Left colon (tissue), 2 donors: Measurements from ENCODE around the gene GPC6. TPM values are rescaled to one million over a fixed set of nuclear protein-coding genes. Genes with fewer than 3 reads are reported as not detected.

Source experiments
- ATAC-seq: fragments of 200-7000 bp; cut with Tn5 transposase; one replicate; pipeline ENCODE4 v1.9.1; 2020; ENCODE audit warnings: mild to moderate bottlenecking, moderate library complexity
- DNase-seq, 2 donors: peaks; one replicate each; pipeline ENCODE4 v3.0.0-alpha.2; 2020
- intact Hi-C, 2 donors: fragments of 100-400 bp; cut with DNase I in 1 of 2; cut with micrococcal nuclease in 1 of 2; formaldehyde crosslinking; loops; one replicate each; pipeline versions ENCODE4 v1.11.2 to v1.14.0; 2022; cut with DNase I, micrococcal nuclease
- total RNA-seq, 2 donors: library from RNA; stranded (reverse); fragmentation: NEBNext Ultra II Directional; extraction: Animal tissue kit (Norgen Biotek cat#: 25700); gene quantifications; one replicate each; pipeline ENCODE4 v1.2.1, GENCODE V29; 2021
- donor health status: DM: no; HTN: no; CAD: no.
- donor health status: DM: yes; HTN: yes; CAD: no.

Gene GPC6
- total RNA-seq, 2 donors from 2014 or later = 2.5 to 5.2 TPM

DNA sequence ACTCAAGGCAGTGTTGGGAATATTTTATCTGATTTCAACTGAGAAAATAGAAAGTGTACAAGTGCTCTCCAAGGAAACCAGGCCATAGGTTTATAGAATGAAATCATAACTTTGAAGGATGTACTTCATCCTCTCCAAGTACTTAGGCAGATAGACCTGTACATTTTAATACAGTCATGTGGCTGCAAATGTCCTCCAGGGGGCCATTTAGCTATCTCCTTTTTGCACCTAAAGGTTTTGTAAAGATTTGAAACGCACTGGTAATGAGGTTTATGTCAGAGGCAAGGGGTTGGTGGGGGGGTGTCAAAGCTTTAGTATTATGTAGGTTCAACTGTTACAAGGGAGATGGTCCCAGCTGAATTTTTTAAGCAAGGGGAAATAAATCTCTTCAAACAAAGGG is 888.4 kb downstream of the GPC6 start:
- no peak for DNase-seq
- intact Hi-C loops = no loop called here
- ATAC-seq = no peak

- ATAC-seq (peak; percentile 94), DNase-seq (peak; percentile 64 to 66)
- intact Hi-C loops = no loop called here
Observed at GRCh38 chr13:94119360-94119936, 892.8 kb downstream of the GPC6 start.

- no peak for DNase-seq
- ATAC-seq = no peak
- intact Hi-C loops = no loop called here
Observed at GRCh38 chr13:94120878-94121277, 894.3 kb downstream of the GPC6 start.

GRCh38 chr13:94121686-94122085 is 895.1 kb downstream of the GPC6 start:
- DNase-seq = no peak
- intact Hi-C loops = no loop called here
- ATAC-seq = no peak

DNA sequence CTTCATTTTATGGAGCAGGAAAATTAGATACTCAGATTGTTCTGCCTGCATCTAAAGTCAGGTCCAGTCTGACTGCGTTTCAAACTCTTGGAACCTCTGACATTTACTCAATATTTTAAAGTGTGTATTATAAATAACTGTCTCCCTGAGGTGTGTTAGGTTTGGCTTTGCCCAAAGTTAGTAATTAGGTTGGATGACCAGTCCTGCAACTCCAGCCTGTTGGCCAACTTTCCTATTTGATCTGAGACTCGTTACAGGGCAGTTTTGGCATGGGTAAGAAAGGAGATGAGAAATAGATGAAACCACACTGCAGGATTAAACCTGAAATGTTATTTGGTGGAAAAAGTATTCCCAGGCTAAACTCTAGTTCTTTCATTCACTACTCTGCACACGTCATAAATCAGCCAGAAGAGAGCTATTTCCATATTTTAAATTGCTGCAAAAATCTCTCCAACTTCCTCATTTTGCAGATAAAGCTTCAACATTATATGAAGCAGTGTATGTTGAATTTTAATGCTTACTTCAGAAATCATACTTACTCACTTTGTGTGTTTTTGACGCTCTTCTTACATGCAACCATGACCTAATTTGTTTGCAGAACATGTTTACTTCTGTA is 895.8 kb downstream of the GPC6 start:
- DNase-seq (no peak), ATAC-seq (no peak)
- intact Hi-C loops = no loop called here

- ATAC-seq (no peak), DNase-seq (no peak)
- intact Hi-C loops = no loop called here
Observed at GRCh38 chr13:94123557-94123956, 897.0 kb downstream of the GPC6 start.

DNA sequence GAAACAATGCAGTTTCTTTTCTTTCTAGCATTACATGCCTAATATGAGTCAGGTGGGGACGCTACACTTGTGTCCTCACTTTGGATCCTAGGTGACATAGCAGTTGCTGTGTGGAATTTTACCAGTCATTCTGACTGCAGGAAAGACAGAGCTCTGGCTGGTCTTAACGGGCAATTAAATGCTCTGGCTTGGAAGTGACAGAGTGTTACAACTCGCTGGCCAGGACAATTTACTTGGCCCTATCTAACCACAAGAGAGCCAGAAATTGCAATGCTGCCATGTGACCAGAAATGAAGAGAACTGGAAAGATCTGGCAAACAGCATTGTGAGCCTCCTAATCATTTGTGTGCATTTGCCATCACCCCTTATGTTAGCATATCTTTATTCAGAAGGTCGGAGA is 901.8 kb downstream of the GPC6 start:
- DNase-seq (no peak), ATAC-seq (no peak)
- intact Hi-C loops = no loop called here

- DNase-seq = no peak
- intact Hi-C loops = no loop called here
- ATAC-seq = no peak
Observed at GRCh38 chr13:94129490-94129894, 902.9 kb downstream of the GPC6 start.

DNA sequence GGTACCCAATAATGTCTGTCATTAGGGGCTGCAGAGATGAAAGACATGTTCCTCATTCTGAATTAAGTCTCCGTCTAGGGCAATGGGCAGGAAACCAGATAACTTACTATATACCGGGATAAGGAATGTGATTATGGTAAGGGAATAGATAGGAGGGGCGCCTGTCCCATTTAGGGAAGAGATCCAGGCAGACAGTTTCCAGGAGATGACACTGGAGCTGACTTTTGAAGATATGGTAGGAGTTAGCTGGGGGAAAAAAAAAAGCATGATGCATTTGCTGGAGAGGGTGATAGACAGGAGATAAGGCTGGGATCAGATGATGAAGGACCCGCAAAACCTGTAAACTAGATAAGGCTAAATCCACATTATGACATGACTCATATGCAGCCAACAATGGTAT is 912.2 kb downstream of the GPC6 start:
- DNase-seq = no peak
- intact Hi-C loops = no loop called here
- no peak for ATAC-seq

GRCh38 chr13:94139393-94139995 is 912.9 kb downstream of the GPC6 start:
- intact Hi-C loops = no loop called here
- no peak for ATAC-seq
- no peak for DNase-seq

DNA sequence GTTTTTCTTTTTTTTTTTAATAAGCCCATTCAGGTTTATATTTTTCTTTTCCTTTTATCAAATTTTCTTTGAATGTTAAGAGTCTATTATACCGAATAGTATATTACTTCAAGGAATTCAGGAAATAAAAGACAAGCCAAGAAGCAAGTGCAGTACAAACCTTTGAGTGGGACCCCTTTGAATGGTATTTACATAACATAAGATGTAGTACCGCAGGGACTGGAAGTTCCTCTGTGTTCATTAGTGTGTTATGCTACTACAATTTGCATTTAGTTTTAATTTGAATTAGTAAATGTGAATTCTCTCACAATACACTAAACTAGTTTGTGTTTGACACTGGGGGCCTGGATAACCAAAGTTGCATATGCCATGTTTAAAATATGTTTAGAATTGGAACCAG is 913.4 kb downstream of the GPC6 start:
- DNase-seq (no peak), ATAC-seq (no peak)
- intact Hi-C loops = no loop called here

DNA sequence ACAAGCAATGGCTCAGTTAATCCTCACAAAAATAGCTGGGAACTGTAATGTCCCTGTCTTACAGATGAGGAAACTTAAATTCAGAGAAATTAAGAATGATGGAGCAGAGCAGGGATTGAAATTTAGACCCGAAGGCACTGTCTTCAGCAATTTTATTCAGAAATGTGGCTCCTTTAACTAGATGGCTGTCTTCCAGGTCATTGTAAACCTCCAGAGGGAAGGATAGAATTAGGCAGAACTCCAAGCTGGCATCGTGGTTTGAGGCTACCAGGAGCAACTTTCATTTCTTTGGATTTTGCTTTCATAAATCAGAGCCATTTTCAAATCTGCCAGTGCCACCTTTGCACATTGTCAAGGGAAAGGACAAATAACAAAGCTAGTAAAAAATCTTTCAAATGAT is 913.9 kb downstream of the GPC6 start:
- no peak for DNase-seq
- no peak for ATAC-seq
- intact Hi-C loops = no loop called here

DNA sequence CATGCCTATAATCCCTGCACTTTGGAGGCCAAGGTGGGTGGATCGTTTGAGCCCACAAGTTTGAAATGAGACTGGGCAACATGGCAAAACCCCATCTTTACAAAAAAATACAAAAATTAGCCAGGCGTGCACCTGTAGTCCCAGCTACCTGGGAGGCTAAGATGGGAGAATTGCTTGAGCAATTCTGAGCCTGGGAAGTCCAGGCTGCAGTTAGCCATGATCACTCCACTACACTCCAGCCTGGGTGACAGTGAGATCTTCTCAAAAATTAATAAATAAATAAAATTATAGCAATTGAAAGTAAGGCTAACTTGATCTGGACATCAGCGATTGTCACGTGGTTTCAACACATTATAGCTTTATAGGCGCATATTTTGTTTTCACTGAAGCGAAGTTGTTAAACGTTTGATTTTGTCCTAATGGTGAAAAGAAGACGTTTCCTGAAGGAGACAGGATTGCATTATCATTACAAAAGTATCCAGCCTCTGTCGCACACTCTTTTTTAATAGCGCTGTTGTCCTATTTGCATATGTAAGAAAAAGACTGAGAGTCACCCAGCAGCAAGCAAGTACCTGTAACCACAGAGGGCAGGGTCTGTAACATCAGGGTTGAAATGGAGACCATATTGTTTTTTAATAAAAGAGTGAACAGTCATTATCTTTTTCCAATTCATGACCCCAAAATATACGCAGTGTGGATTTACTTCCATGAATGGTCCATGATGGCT is 917.2 kb downstream of the GPC6 start:
- ATAC-seq (no peak), DNase-seq (no peak)
- intact Hi-C loops = no loop called here

GRCh38 chr13:94145966-94146365 is 919.4 kb downstream of the GPC6 start:
- ATAC-seq (no peak), DNase-seq (no peak)
- intact Hi-C loops = no loop called here

GRCh38 chr13:94153586-94153985 is 927.0 kb downstream of the GPC6 start:
- DNase-seq = no peak
- no peak for ATAC-seq
- intact Hi-C loops = no loop called here

DNA sequence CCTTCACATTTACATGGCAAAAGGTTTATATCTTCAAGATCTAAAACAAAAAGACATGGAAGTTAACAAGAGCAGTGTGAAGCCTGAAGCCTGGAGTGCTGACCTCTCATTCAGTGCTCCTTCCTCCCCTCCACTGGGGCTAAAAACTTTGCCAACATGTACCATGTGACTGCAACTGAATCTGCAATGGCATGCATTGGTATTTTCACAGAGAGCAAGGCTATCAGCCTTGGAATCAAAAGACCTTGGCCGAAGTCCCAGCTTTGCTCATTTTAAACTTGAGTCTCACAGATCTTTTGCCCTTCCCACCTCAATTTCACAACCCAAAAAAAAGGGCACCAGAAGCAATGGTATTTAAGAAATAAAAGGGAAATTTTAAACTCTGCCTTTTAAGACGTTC is 927.8 kb downstream of the GPC6 start:
- intact Hi-C loops = no loop called here
- DNase-seq = no peak
- ATAC-seq = no peak

DNA sequence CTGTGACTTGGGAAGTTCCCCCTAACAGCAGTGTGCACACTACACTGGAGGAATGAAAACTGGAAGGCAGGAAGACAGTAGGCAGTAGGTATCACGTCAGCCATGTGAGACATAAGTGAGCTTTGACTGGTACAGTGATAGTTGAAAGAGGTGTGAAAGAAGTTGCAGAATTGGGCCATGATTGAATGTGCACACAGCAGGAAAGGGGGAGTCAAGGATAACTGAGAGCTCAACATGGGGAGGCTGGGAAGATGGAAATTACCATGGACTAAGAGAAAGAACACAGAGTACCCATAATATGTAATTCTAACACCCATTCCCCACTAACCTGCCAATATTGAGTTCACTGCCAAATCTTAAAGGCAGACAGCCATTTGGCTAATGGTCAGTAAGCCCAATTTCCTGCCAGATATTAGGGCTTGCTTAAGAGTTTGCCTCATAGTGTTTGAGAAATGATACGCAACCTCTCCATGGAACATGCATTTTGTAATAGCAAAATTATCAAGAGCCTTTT is 931.2 kb downstream of the GPC6 start:
- intact Hi-C loops = no loop called here
- DNase-seq (no peak), ATAC-seq (no peak)

DNA sequence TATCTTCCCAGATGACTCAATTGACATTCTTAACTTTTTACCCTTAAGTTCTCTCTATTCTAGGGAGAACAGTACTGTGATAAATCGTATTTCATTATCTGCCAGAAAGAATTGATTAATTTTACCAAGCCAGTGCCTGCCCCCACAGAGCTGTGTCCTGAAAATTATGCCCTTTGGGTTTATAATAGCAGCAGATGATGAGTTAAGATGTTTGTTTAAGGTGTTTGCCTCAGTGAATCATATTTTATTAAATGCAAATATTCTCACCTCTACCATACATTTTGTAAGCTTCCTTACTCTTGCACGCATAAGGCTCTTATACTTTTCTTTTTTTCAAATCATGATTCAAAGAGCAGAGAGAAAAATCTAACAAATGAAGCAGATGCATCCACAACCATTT is 934.3 kb downstream of the GPC6 start:
- ATAC-seq (no peak), DNase-seq (no peak)
- intact Hi-C loops = no loop called here

GRCh38 chr13:94162289-94162688 is 935.7 kb downstream of the GPC6 start:
- DNase-seq (no peak), ATAC-seq (no peak)
- intact Hi-C loops = no loop called here

GRCh38 chr13:94163535-94163934 is 936.9 kb downstream of the GPC6 start:
- intact Hi-C loops = no loop called here
- ATAC-seq = no peak
- DNase-seq = no peak
